HG03196 (cell line): ENCODE measurements around the gene ACOXL.

ENCODE experiments used
- ATAC-seq: cut with Tn5 transposase; IDR thresholded peaks from one replicate; pipeline ENCODE4 v1.9.1; 2021; ENCODE audit not compliant: unreplicated experiment

Gene ACOXL

DNA sequence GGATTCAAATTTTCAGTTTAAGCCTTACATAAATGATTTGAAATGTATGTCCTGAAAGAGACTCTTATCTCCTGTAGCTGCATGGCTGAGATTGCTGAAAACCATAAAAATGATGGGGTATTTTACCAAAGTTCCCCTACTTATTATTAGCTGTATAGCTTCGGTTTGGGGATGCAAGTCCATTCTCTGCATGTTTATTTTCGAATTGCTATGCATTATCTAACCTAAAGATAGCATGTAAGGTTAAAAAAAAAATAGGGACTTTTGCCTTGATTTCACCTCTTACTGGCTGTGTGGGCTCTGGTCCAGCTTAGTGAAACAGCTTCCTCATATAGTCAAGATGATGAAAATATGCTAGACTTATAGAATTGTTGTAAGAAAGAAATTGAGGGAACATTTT, 14.0 kb upstream of the ACOXL start:
- no peak for ATAC-seq

GRCh38 chr2:110718990-110719389, 13.4 kb upstream of the ACOXL start:
- no peak for ATAC-seq

DNA sequence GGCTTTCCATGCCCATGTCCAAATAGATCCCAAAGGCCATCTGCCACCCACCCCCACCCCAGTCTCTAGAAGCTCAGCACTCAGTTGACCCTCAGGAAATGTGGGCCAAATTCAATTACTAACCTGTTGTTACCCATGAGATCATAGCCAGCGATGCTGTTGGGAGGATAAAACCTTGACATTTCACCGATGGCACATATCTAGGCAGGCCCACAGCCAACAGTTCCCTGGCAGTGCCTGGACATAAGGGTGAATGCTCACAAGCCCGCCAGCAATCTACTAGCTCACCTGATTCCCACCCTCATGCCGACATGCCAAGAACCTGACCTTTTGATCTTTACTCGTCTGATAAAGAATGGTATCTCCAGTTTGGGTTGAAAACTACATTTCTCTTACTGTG, 11.8 kb upstream of the ACOXL start:
- ATAC-seq: no peak

DNA sequence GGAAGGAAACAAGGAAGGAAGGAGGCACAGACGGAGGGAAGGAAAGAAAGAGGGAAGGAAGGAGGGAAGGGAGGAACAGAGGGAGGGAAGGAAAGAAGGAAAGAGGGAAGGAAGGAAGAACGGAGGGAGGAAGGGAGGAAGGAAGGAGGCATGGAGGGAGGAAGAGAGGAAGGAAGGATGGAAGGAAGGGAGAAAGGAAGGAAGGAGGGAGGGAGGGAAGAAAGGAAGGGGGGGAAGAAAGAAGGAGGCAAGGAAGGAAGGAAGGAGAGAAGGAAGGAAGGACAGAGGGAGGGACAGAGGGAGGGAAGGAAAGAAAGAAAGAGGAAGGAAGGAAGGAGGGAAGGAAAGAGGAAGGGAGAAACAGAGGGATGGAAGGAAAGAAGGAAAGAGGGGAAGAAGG, 7.6 kb upstream of the ACOXL start:
- ATAC-seq: no peak

GRCh38 chr2:110725370-110725769, 7.0 kb upstream of the ACOXL start:
- ATAC-seq: no peak

DNA sequence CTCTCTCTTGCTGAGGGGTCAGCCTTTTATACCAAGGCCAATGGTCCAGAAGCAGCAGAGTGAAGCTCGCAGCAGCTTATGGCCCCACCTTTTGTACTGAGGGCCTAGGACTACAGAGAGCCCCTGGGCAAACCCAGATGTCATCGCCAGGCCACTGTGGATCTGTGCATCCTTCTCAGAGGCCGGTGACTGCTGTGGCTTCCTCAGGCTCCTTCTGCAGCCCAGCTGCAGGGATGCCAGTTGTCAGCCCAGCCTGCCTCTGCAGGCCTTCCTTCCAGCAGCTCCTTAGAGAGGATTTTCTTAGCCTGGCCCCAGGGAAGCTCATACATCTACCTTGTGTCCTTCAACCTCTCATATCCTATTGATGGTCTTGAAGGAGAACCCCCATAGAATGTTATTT, 6.5 kb upstream of the ACOXL start:
- ATAC-seq: no peak

DNA sequence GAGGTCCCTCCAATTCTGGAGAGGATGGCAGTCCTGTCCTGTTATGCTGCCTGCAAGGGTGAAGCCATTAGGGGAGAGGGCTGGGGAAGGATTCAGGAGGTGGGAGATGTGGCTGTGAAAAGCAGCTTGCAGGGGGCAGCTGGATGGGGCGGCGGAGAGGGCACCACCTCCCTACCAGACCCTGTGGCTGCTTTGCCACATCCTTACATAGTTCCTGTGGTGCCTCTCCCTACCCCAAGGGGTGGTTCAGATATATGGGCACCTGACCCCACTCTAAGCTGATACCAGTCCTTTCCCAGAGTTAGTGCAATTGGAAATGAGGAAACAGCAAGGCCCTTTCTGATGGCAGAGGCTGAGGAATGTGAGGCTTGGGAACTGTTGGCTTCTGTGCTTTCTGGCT, 6.1 kb upstream of the ACOXL start:
- no peak for ATAC-seq

- no peak for ATAC-seq
These were observed 4.5 kb upstream of the ACOXL start for GRCh38 chr2:110727923-110728322.

- no peak for ATAC-seq
These were observed 3.3 kb upstream of the ACOXL start for GRCh38 chr2:110729106-110729505.

DNA sequence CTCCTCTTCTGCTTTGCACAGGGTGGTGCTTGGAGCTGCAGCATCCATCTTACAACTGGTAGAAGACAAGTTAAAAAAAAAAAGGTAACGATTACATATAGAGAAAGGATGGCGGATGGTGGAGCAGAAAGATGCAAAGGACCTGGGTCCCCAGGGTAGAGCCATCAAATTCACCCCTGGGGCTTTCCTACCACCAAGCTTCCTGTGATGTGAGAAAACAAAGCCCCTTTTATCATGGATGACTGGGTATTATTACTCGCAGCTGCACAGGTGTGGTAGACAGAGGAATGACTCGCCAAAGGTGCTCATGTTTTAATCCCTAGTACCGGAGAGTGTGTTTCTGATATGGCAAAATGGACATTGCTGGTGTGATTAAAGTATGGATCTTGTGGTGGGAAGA, 1.3 kb upstream of the ACOXL start:
- ATAC-seq: no peak

DNA sequence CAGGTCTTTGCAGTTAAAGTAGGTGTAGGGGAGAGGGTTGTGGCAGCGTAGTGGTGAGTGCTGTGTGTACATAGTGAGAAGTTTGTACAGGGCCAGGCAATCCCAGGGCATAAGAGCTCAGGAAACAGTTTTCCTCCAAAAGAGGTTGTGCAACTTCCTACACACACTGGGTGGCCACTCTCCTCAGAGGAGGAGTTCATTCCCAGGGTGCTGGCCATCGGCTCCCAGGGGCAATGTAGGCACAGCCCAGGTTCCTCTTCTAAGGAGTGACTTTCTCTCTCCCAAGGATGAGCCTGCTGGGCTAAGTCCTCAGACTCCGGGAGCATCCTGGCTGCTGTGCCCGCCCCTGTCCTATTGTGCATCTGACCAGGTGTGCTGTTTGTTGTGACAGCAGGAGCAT, 3.0 kb downstream of the ACOXL start:
- no peak for ATAC-seq

GRCh38 chr2:110737783-110738182, 5.4 kb downstream of the ACOXL start:
- ATAC-seq: no peak

DNA sequence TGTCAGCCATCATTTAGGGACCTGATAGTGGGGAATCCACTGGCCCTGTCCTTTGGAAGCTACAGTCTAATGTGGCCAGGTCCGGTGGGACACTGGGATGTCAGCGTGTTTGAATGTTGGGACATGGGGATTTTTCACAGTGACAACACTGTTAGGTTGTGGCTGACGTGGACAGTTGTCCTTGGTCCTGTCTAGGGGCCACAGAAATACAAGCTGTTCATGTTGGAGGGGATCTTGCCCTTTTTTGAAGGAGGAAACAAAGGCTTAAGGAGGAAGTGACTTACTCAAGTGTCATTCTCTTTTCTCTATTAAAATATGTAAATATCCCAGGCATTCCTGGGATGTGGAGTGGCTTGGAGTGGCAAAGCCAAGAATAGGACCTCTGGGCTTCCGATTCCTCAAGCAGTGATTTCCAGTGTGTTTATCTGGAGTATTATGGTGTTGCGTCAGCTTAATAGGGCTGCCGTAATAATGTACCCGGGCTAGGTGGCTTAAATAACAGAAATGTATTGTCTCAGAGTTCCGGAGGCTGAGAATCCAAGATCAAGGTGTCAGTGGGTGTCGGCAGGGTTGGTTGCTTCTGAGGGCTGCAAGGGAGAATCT, 8.5 kb downstream of the ACOXL start:
- no peak for ATAC-seq

DNA sequence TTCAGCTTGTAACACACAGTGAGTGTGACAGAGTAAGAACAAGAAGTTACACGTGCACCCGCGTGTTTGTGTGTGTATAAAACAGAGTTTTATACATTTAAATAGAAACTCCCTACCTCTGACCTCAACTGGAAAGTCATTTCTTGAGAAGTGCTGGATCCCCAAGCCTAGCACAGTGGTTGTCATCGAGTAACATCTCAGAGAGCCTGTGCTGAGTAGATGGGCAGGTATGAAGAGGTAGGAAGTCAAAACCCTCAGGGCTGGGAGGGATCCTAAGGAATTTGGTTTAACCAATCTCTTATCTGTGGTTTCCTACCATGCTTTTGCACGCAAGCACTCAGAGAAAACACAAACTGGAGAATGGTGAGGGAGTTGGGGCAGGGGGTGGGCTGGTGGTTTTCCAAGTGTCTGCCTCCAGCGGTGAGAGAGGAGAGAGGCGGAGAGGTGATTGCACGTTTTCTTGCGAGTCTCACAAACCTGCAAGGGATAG, 9.2 kb downstream of the ACOXL start:
- no peak for ATAC-seq

DNA sequence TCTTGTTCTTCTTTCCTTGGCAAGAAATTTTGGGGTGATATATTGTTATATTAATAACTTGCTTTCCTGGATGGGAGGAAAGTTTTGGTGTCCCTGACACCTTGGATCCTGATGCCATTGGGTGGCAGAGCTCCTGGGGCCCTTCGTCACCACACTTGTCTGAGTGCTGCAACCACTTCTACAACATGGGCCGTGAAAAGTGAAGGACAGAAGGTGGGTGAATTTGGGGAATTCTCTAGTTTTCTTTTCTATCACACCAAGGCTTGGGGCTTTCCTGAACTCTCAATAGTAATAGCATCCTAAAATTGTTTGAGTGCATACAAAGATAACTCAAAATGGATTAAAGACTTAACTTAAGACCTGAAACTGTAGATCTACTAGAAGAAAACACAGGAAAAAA, 10.0 kb downstream of the ACOXL start:
- no peak for ATAC-seq

GRCh38 chr2:110743600-110743999, 11.2 kb downstream of the ACOXL start:
- ATAC-seq: no peak

DNA sequence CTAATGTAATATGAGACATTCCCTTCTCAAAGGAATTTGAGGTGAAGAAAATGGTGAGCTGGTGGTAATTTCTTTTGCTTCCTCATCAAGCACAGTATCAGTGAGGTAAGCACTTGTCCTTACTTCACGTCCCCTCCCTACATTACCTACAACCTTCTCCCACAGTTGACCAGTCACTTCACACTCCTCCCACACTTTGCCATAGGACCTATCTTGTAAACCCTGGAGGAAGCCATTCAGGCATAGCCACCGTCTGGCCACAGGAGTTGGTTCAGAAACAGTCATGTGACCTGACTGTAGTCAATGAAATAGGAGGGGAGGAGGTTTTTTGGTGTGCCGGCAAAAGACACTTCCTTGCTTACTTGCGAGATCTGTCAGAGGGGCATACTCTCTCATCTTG, 12.1 kb downstream of the ACOXL start:
- no peak for ATAC-seq

- ATAC-seq: no peak
These were observed 12.7 kb downstream of the ACOXL start for GRCh38 chr2:110745048-110745447.

- no peak for ATAC-seq
These were observed 14.5 kb downstream of the ACOXL start for GRCh38 chr2:110746586-110747521.

- ATAC-seq: no peak
These were observed 15.4 kb downstream of the ACOXL start for GRCh38 chr2:110747522-110748488.

GRCh38 chr2:110748489-110748867, 16.1 kb downstream of the ACOXL start:
- peak; percentile 93 for ATAC-seq
